IMR-90 (cell line): ENCODE measurements around the gene TEX101. TPM values are rescaled to one million over a fixed set of nuclear protein-coding genes. Genes with fewer than 3 reads are reported as not detected.
A peak's percentile ranks its signal among the peaks of the same experiment; 100 is the strongest.

Experiments
- ATAC-seq: fragments of 200-7000 bp; cut with Tn5 transposase; 2 replicates; pipeline ENCODE4 v1.9.1; 2020; ENCODE audit warnings: low read depth, mild to moderate bottlenecking, moderate library complexity
- BruUV-seq: library from RNA; stranded (reverse); fragments of 400-500 nt; replicated peaks from 2 replicates; lab custom pipeline; 2021; lab: Mats Ljungman, UMichigan
- CTCF ChIA-PET: fragments of 300-600 bp; formaldehyde crosslinking; extraction: SDS; loops from one replicate; lab custom pipeline; 2021; ENCODE audit warnings: antibody characterized with exemption; lab: Yijun Ruan, JAX
- POLR2A ChIA-PET: fragments of 300-600 bp; sonication (Branson Sonifier 250); formaldehyde crosslinking; loops from one replicate; lab custom pipeline; 2022; ENCODE audit warnings: antibody characterized with exemption; ENCODE audit not compliant: unreplicated experiment; lab: Charles Lee
- DNase-seq: peaks from one replicate; pipeline ENCODE4 v3.0.0; 2013
- H2AFZ ChIP-seq: replicated peaks from 2 replicates; pipeline ENCODE3; 2013; ENCODE audit warnings: low read length, mild to moderate bottlenecking; ENCODE audit not compliant: poor library complexity
- H2AK5ac ChIP-seq: 2 replicates; pipeline ENCODE4 v1.6.1; 2013; ENCODE audit warnings: low read depth, low read length, inconsistent platforms
- H2AK9ac ChIP-seq: replicated peaks from 2 replicates; pipeline ENCODE3; 2013; ENCODE audit warnings: mild to moderate bottlenecking, low read depth, low read length, moderate library complexity; ENCODE audit not compliant: poor library complexity
- H2BK120ac ChIP-seq: 2 replicates; pipeline ENCODE4 v1.6.1; 2013; ENCODE audit warnings: low read depth, low read length, inconsistent platforms
- H2BK15ac ChIP-seq: 3 replicates; pipeline ENCODE4 v1.6.1; 2013; ENCODE audit warnings: low read depth, low read length, inconsistent platforms
- H2BK20ac ChIP-seq: 2 replicates; pipeline ENCODE4 v1.6.1; 2013; ENCODE audit warnings: low read depth, mild to moderate bottlenecking, inconsistent platforms, low read length, moderate library complexity
- H2BK5ac ChIP-seq: 2 replicates; pipeline ENCODE4 v1.6.1; 2013; ENCODE audit warnings: mild to moderate bottlenecking, low read depth, low read length, inconsistent platforms; ENCODE audit not compliant: poor library complexity, severe bottlenecking
- H3K14ac ChIP-seq: replicated peaks from 2 replicates; pipeline ENCODE4 v1.6.1; 2013; ENCODE audit warnings: low read depth, low read length, inconsistent platforms
- H3K18ac ChIP-seq: 2 replicates; pipeline ENCODE4 v1.6.1; 2013; ENCODE audit warnings: low read depth, low read length, control low read depth
- H3K23ac ChIP-seq: 2 replicates; pipeline ENCODE4 v1.6.1; 2013; ENCODE audit warnings: low read depth, low read length, inconsistent platforms
- H3K27ac ChIP-seq: 2 replicates; pipeline ENCODE4 v1.5.1; 2013; ENCODE audit warnings: mild to moderate bottlenecking, control low read depth, low read length; ENCODE audit not compliant: insufficient read depth
- H3K27me3 ChIP-seq: 2 replicates; pipeline ENCODE4 v1.6.1; 2013; ENCODE audit warnings: low read length; ENCODE audit not compliant: control insufficient read depth, insufficient read depth
- H3K36me3 ChIP-seq: 2 replicates; pipeline ENCODE4 v1.6.1; 2013; ENCODE audit warnings: low read length, mixed read lengths; ENCODE audit not compliant: control insufficient read depth, insufficient read depth
- H3K4ac ChIP-seq: 2 replicates; pipeline ENCODE4 v1.6.1; 2013; ENCODE audit warnings: low read depth, low read length, inconsistent platforms
- H3K4me1 ChIP-seq: 2 replicates; pipeline ENCODE4 v1.6.1; 2013; ENCODE audit warnings: low read length, mixed read lengths; ENCODE audit not compliant: control insufficient read depth, insufficient read depth
- H3K4me2 ChIP-seq: 2 replicates; pipeline ENCODE4 v1.6.1; 2013; ENCODE audit warnings: low read depth, mild to moderate bottlenecking, control low read depth, low read length, moderate library complexity
- H3K4me3 ChIP-seq: 2 replicates; pipeline ENCODE4 v1.5.1; 2013; ENCODE audit warnings: low read depth, mild to moderate bottlenecking, control low read depth, low read length, moderate library complexity; ENCODE audit not compliant: insufficient read depth
- H3K56ac ChIP-seq: 2 replicates; pipeline ENCODE4 v1.6.1; 2013; ENCODE audit warnings: low read length, inconsistent platforms; ENCODE audit not compliant: insufficient read depth; ENCODE audit errors: extremely low read depth
- H3K79me1 ChIP-seq, 2 experiments: 2 replicates each; pipeline ENCODE4 v1.6.1; 2013; ENCODE audit warnings: low read length in 2 of 2, inconsistent platforms in 1 of 2, low read depth in 1 of 2
- H3K9ac ChIP-seq: 2 replicates; pipeline ENCODE4 v1.6.1; 2013; ENCODE audit warnings: low read depth, low read length, control low read depth
- H3K9me1 ChIP-seq: 2 replicates; pipeline ENCODE4 v1.6.1; 2013; ENCODE audit warnings: low read length, inconsistent platforms; ENCODE audit not compliant: insufficient read depth
- H3K9me3 ChIP-seq: 2 replicates; pipeline ENCODE4 v1.6.1; 2013; ENCODE audit warnings: low read length; ENCODE audit not compliant: control insufficient read depth, insufficient read depth
- H4K20me1 ChIP-seq: 2 replicates; pipeline ENCODE4 v1.6.1; 2013; ENCODE audit warnings: low read length, inconsistent platforms; ENCODE audit not compliant: insufficient read depth
- H4K5ac ChIP-seq: 2 replicates; pipeline ENCODE4 v1.6.1; 2013; ENCODE audit warnings: mild to moderate bottlenecking, low read depth, low read length, control low read depth
- H4K8ac ChIP-seq, 2 experiments: 2 replicates each; pipeline ENCODE4 v1.6.1; 2013; ENCODE audit warnings: low read depth in 2 of 2, low read length in 2 of 2, control low read depth in 1 of 2, inconsistent platforms in 1 of 2
- H4K91ac ChIP-seq: 2 replicates; pipeline ENCODE4 v1.6.1; 2013; ENCODE audit warnings: low read depth, low read length, inconsistent platforms; ENCODE audit not compliant: insufficient read depth
- BHLHE40 ChIP-seq: fragments of 150-350 bp; IDR thresholded peaks from 2 replicates; pipeline ENCODE4 v1.6.1; 2016; ENCODE audit warnings: mild to moderate bottlenecking, low read depth, low read length
- POLR2A ChIP-seq: IDR thresholded peaks from 2 replicates; pipeline ENCODE4 v1.6.1; 2012; ENCODE audit warnings: mild to moderate bottlenecking, low read depth, low read length
- RAD21 ChIP-seq: IDR thresholded peaks from 2 replicates; pipeline ENCODE4 v1.6.1; 2012; ENCODE audit warnings: low read length, improper control_type of control experiment
- WGBS, 2 experiments: methylation state at CpG; one replicate each; pipeline versions ENCODE4 v1.1.5 to v1.1.7; 2013; ENCODE audit warnings: missing lambda C conversion rate in 2 of 2; ENCODE audit not compliant: insufficient read length in 1 of 2; ENCODE audit errors: extremely low coverage in 2 of 2; 5-methylcytosine and 5-hydroxymethylcytosine counted together
- dilution Hi-C: fragments of 300-500 bp; cut with HindIII; formaldehyde crosslinking; loops from one replicate; pipeline ENCODE4 v1.14.3; 2018; ENCODE audit warnings: low sequenced_read_pairs; ENCODE audit not compliant: unreplicated experiment
- in situ Hi-C: fragments of 300-500 bp; cut with MboI; formaldehyde crosslinking; loops from 3 replicates; pipeline ENCODE4 v1.14.3; 2019; ENCODE audit warnings: low sequenced_read_pairs, inconsistent platforms, mixed read lengths
- intact Hi-C: fragments of 100-400 bp; cut with micrococcal nuclease; formaldehyde crosslinking; loops from 2 replicates; pipeline ENCODE4 v1.10.0; 2022
- polyA plus RNA-seq, 3 experiments: library from polyadenylated mRNA; depleted of rRNA; stranded (reverse); fragments of >200 nt; gene quantifications; 2 replicates each; pipeline ENCODE4 v1.2.3, GENCODE V29; 2012; ENCODE audit warnings: low replicate concordance in 1 of 3
- total RNA-seq: library from RNA; depleted of rRNA; stranded (reverse); fragments of >200 nt; gene quantifications from 2 replicates; pipeline ENCODE4 v1.2.3, GENCODE V29; 2012

TEX101 gene
- total and polyA plus RNA-seq, 2 of the 4 experiments (the other 2 are of a cell fraction): not detected

DNA sequence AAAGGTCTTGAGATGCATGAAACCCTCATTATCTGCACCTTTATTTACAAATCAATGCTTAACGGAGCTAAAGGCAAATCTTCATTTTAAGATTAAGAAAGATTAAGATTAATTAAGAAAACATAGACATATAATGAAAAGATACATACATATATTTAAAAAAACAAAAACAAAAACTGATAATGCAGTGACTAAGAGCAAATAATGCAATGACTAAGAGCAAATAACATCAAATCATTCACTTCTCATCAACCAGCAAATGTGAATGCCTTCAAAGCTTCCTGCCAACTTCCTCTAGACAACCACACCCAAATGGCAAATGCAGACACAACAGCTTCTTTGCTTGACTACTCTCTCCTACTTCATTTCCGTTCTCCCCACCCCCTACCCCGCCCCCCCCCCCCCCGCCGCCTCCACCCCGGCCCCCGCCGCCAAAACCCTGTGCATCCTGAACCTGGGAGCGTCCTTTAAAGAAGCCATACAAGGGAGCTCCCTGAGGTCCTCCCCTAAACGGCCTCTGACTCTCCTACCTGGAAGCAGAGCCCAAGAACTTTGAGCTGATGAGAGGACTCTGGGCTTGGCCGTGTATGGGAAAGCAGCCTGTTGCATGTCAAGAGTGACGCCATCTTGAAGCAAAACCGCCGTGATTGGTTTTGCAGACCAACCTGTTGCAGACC lies 24.5 kb downstream of the TEX101 start:
- H3K4me2 ChIP-seq: no peak overlapping the region
- H4K20me1 ChIP-seq: no peaks in the 10 kb centered on the region; the same call in none of the 2 replicates
- no peak overlapping the region for H2BK120ac ChIP-seq
- no peak overlapping the region for H2AK5ac ChIP-seq
- no peak overlapping the region; the same call in 1 of the 2 replicates for H2BK20ac ChIP-seq
- H2AK9ac ChIP-seq: no peak overlapping the region
- no peak overlapping the region for H2AFZ ChIP-seq
- ChIA-PET CTCF (interaction anchor here (0.6 to 2.4 kb wide), 5 partner anchors 8 to 80 kb away, joined by 3 to 8 read pairs (median 5); no protein-coding TSS in a partner anchor), POLR2A (no interaction called here)
- H3K9me3 ChIP-seq: peaks cover 3% of the 10 kb centered on the region; the same call in 1 of the 2 replicates
- H3K79me1 ChIP-seq: no peaks in the 10 kb centered on the region
- H3K14ac ChIP-seq: no peak overlapping the region
- 83% methylated on average over 1 of the region's 14 CpGs; no CpG with 5 or more reads in 1 of the 2 experiments for WGBS, 2 experiments
- no peak for ATAC-seq
- peaks cover 3% of the 10 kb centered on the region; the same call in 1 of the 2 replicates for H3K4me1 ChIP-seq
- H3K9me1 ChIP-seq: 0 out of 2 replicates have a peak, but pooled peaks cover 3% of the 10 kb centered on the region
- TF ChIP-seq BHLHE40 (no peak), RAD21 (no peak), POLR2A (no peak)
- dilution Hi-C loops: no loop called here
- no TSS peak for BruUV-seq
- no peak overlapping the region for H3K18ac ChIP-seq
- no peak overlapping the region for H3K27ac ChIP-seq
- in situ Hi-C loops: no loop called here
- H3K4ac ChIP-seq: peak overlapping the region; percentile 31; the same call in 1 of the 2 replicates
- intact Hi-C loops: no loop called here
- H3K36me3 ChIP-seq: no peaks in the 10 kb centered on the region
- DNase-seq: no peak
- H2BK15ac ChIP-seq: no peak overlapping the region
- H3K27me3 ChIP-seq: 0 out of 2 replicates have a peak, but pooled peaks cover 2% of the 10 kb centered on the region
- peak overlapping the region; percentile 63; the same call in 1 of the 2 replicates for H3K23ac ChIP-seq
- H3K4me3 ChIP-seq: no peak overlapping the region
- no peak overlapping the region for H4K91ac ChIP-seq
- no peak overlapping the region for H3K56ac ChIP-seq
- no peak overlapping the region for H2BK5ac ChIP-seq
- H3K9ac ChIP-seq: no peak overlapping the region
- H4K8ac ChIP-seq: no peak overlapping the region
- no peak overlapping the region for H4K5ac ChIP-seq
